HCT116 (cell line): Measurements from ENCODE around the gene ARHGEF1. TPM values are rescaled to one million over a fixed set of nuclear protein-coding genes. Genes with fewer than 3 reads are reported as not detected.

Experiments
- ATAC-seq: fragments of 200-7000 bp; cut with Tn5 transposase; 2 replicates; pipeline ENCODE4 v1.9.1; 2020; ENCODE audit warnings: mild to moderate bottlenecking, moderate library complexity
- BruUV-seq: library from RNA; stranded (reverse); fragments of 400-500 nt; replicated peaks from 2 replicates; lab custom pipeline; 2021; lab: Mats Ljungman, UMichigan
- CTCF ChIA-PET: fragments of 300-600 bp; sonication (Branson Sonifier 250); formaldehyde crosslinking; loops from one replicate; lab custom pipeline; 2021; ENCODE audit warnings: antibody characterized with exemption; lab: Charles Lee
- POLR2A ChIA-PET: fragments of 300-600, 350-600 bp; sonication (Branson Sonifier 250); formaldehyde crosslinking; loops from one replicate; lab custom pipeline; 2021; ENCODE audit warnings: antibody characterized with exemption; lab: Charles Lee
- RAD21 ChIA-PET, 2 experiments: fragments of 300-600 bp; sonication (Branson Sonifier 250); formaldehyde crosslinking; loops; one replicate each; lab custom pipeline; 2023; ENCODE audit warnings: low total read pairs in 2 of 2; ENCODE audit not compliant: uncharacterized antibody in 2 of 2, unreplicated experiment in 2 of 2, low non-redundant PET in 1 of 2; lab: Charles Lee
- DNase-seq: peaks from one replicate; pipeline ENCODE4 v3.0.0-alpha.2; 2010; ENCODE audit warnings: low read depth, low spot score
- H2AFZ ChIP-seq: fragments of 200-600 bp; shearing (Covaris generic), sonication (generic); 2 replicates; pipeline ENCODE4 v1.6.1; 2017; ENCODE audit warnings: low read depth, mixed run types, mixed read lengths, antibody characterized with exemption, low read length; ENCODE audit not compliant: poor library complexity, severe bottlenecking
- H3K27ac ChIP-seq: 2 replicates; pipeline ENCODE4 v1.5.1; 2012; ENCODE audit warnings: low read depth, low read length
- H3K27me3 ChIP-seq: fragments of 200-600 bp; sonication (generic); 2 replicates; pipeline ENCODE4 v1.6.1; 2016; ENCODE audit warnings: mixed run types, low read length, mixed read lengths; ENCODE audit not compliant: insufficient read depth
- H3K36me3 ChIP-seq, 2 experiments: fragments of 200-500 bp in 1 of 2; fragments of 200-600 bp in 1 of 2; sonication (Bioruptor generic) in 1 of 2; sonication (generic) in 1 of 2; 2 replicates each; pipeline versions ENCODE4 v1.5.1 to v1.6.1; 2014 to 2016; ENCODE audit warnings: low read length in 2 of 2, inconsistent platforms in 1 of 2, mixed read lengths in 1 of 2, mixed run types in 1 of 2; ENCODE audit not compliant: insufficient read depth in 2 of 2, control insufficient read depth in 1 of 2
- H3K4me1 ChIP-seq, 2 experiments: fragments of 200-600 bp in 1 of 2; sonication (generic) in 1 of 2; 2 replicates each; pipeline versions ENCODE4 v1.5.1 to v1.6.1; 2012 to 2017; ENCODE audit warnings: low read length in 2 of 2, inconsistent platforms in 1 of 2, mild to moderate bottlenecking in 1 of 2, mixed read lengths in 1 of 2, mixed run types in 1 of 2, moderate library complexity in 1 of 2; ENCODE audit not compliant: insufficient read depth in 2 of 2, control insufficient read depth in 1 of 2
- H3K4me2 ChIP-seq: fragments of 200-600 bp; sonication (generic); 2 replicates; pipeline ENCODE4 v1.6.1; 2017; ENCODE audit warnings: mixed run types, low read length, mixed read lengths
- H3K4me3 ChIP-seq, 2 experiments: fragments of 200-600 bp in 1 of 2; sonication (generic) in 1 of 2; replicated peaks in 1 of 2; 2 replicates each; pipeline ENCODE4 v1.5.1; 2011 to 2016; ENCODE audit warnings: low read length in 2 of 2, control low read depth in 1 of 2, low read depth in 1 of 2, mild to moderate bottlenecking in 1 of 2, mixed read lengths in 1 of 2, mixed run types in 1 of 2
- H3K79me2 ChIP-seq: fragments of 200-600 bp; sonication (generic); 2 replicates; pipeline ENCODE4 v1.6.1; 2017; ENCODE audit warnings: mild to moderate bottlenecking, mixed run types, low read length, moderate library complexity, mixed read lengths; ENCODE audit not compliant: insufficient read depth
- H3K9ac ChIP-seq: fragments of 200-600 bp; sonication (generic); 2 replicates; pipeline ENCODE4 v1.6.1; 2016; ENCODE audit warnings: low read length, mixed read lengths
- H3K9me2 ChIP-seq: fragments of 200-600 bp; sonication (generic), shearing (Covaris generic); 2 replicates; pipeline ENCODE4 v1.6.1; 2017; ENCODE audit warnings: mixed run types, mild to moderate bottlenecking, moderate library complexity; ENCODE audit not compliant: insufficient read depth
- H3K9me3 ChIP-seq, 2 experiments: fragments of 200-500 bp in 1 of 2; fragments of 200-600 bp in 1 of 2; sonication (Bioruptor generic) in 1 of 2; sonication (generic) in 1 of 2; 2 replicates each; pipeline ENCODE4 v1.6.1; 2014 to 2017; ENCODE audit warnings: low read length in 2 of 2, mixed read lengths in 2 of 2, inconsistent platforms in 1 of 2, low read depth in 1 of 2, mild to moderate bottlenecking in 1 of 2, mixed run types in 1 of 2, moderate library complexity in 1 of 2; ENCODE audit not compliant: control insufficient read depth in 1 of 2, insufficient read depth in 1 of 2
- H4K20me1 ChIP-seq: fragments of 200-600 bp; sonication (generic), shearing (Covaris generic); 2 replicates; pipeline ENCODE4 v1.6.1; 2017; ENCODE audit warnings: mixed run types, mild to moderate bottlenecking, moderate library complexity; ENCODE audit not compliant: insufficient read depth
- ELF1 ChIP-seq: IDR thresholded peaks from 2 replicates; pipeline ENCODE4 v1.6.1; 2012; ENCODE audit warnings: low read depth, borderline replicate concordance
- EZH2 ChIP-seq: fragments of 200-600 bp; sonication (generic); IDR thresholded peaks from 2 replicates; pipeline ENCODE4 v1.6.1; 2017; ENCODE audit warnings: antibody characterized with exemption, mixed run types
- POLR2A ChIP-seq: IDR thresholded peaks from 2 replicates; pipeline ENCODE4 v1.7.0; 2011; ENCODE audit warnings: borderline replicate concordance; ENCODE audit not compliant: insufficient read depth, insufficient read length; ENCODE audit errors: extremely low read depth
- POLR2AphosphoS5 ChIP-seq: IDR thresholded peaks from 2 replicates; pipeline ENCODE4 v1.6.1; 2011; ENCODE audit warnings: mild to moderate bottlenecking, low read depth, low read length, moderate library complexity
- SIN3A ChIP-seq: IDR thresholded peaks from 2 replicates; pipeline ENCODE4 v1.6.1; 2012; ENCODE audit warnings: low read depth
- ZBTB33 ChIP-seq: IDR thresholded peaks from 2 replicates; pipeline ENCODE4 v1.6.1; 2011; ENCODE audit warnings: mild to moderate bottlenecking, low read length, moderate library complexity; ENCODE audit not compliant: insufficient replicate concordance; ENCODE audit errors: extremely low read depth
- intact Hi-C: fragments of 100-400 bp; cut with micrococcal nuclease; formaldehyde crosslinking; loops from 2 replicates; pipeline ENCODE4 v1.10.0; 2022
- total RNA-seq: library from RNA; stranded (reverse); gene quantifications from one replicate; pipeline ENCODE4 v1.2.1, GENCODE V29; 2021; ENCODE audit not compliant: unreplicated experiment

The ARHGEF1 gene
- total RNA-seq, 1 experiment from 2014 or later, result 110 TPM

GRCh38 chr19:41853768-41854167 lies 29.2 kb upstream of the ARHGEF1 start:
- TF ChIP-seq ZBTB33 (no peak), EZH2 (0 out of 2 replicates have a peak, but pooled peaks have one; percentile 73)
- RAD21 ChIA-PET, result no interaction called here
- Histone ChIP-seq H3K27me3 (peaks cover 39% of the 10 kb centered on the region), H3K27ac (no peak overlapping the region), H4K20me1 (no peaks in the 10 kb centered on the region), H3K36me3 (no peaks in the 10 kb centered on the region), H3K4me3 (no peak overlapping the region), H3K9me2 (no peaks in the 10 kb centered on the region), H3K79me2 (no peaks in the 10 kb centered on the region), H3K4me2 (no peak overlapping the region), H3K9me3 (no peaks in the 10 kb centered on the region), H3K4me1 (peaks cover under 1 to 1% of the 10 kb centered on the region in 2 experiments; a peak in 2 of 4 replicates), H3K9ac (no peak overlapping the region), H2AFZ (no peak overlapping the region)
- intact Hi-C loops, result no loop called here
- CTCF ChIA-PET, result no interaction called here
- BruUV-seq, result no TSS peak
- no peak for DNase-seq
- no peak for ATAC-seq
- POLR2A ChIA-PET, result no interaction called here

- ChIA-PET RAD21 (interaction anchor here in 1 of 2 experiments (1.5 kb wide), 1 partner anchor 100 kb away, joined by 3 read pairs; the partner anchor contains the start of gene RABAC1), POLR2A (interaction anchor here (1.0 to 3.2 kb wide), 11 partner anchors 9 to 217 kb away, joined by 3 to 36 read pairs (median 6); partner anchors contain the start of genes RABAC1 and ZNF574), CTCF (interaction anchor here (0.7 to 2.1 kb wide), 6 partner anchors 11 to 106 kb away, joined by 3 to 11 read pairs (median 4); no protein-coding TSS in a partner anchor)
- TF ChIP-seq POLR2A (peak; percentile 43), SIN3A (0 out of 2 replicates have a peak, but pooled peaks have one; percentile 21), POLR2AphosphoS5 (peak; percentile 88), ELF1 (no peak)
- peak overlapping the region; percentile 99 for H3K27ac ChIP-seq
- peak overlapping the region; percentile 72 for H2AFZ ChIP-seq
- H3K4me2 ChIP-seq, result peak overlapping the region; percentile 88
- H3K9ac ChIP-seq, result peak overlapping the region; percentile 96
- TSS peak; percentile 94 for BruUV-seq
- peaks cover 18% of the 10 kb centered on the region; the same call in 1 of the 2 replicates for H4K20me1 ChIP-seq
- peaks cover 26 to 41% of the 10 kb centered on the region in 2 experiments for H3K4me1 ChIP-seq
- H3K36me3 ChIP-seq, result peaks cover 34 to 39% of the 10 kb centered on the region in 2 experiments
- intact Hi-C loops, result no loop called here
- peaks cover 42% of the 10 kb centered on the region for H3K79me2 ChIP-seq
- H3K4me3 ChIP-seq, result peak overlapping the region; percentile 73 to 100
- no peak for DNase-seq
- peaks cover 5% of the 10 kb centered on the region; the same call in 1 of the 2 replicates for H3K27me3 ChIP-seq
- ATAC-seq, result peak; percentile 1; the same call in 1 of the 2 replicates
- H3K9me2 ChIP-seq, result no peaks in the 10 kb centered on the region
- H3K9me3 ChIP-seq, result no peaks in the 10 kb centered on the region
Measured at GRCh38 chr19:41859213-41859617, 23.8 kb upstream of the ARHGEF1 start.
